OCI-LY7 (cell line): ENCODE data around the gene NALCN.

Experiments
- CTCF ChIP-seq: fragments of 200-600 bp; sonication (generic); conservative IDR thresholded peaks from 2 replicates; pipeline ENCODE4 v1.5.1; 2014; ENCODE audit warnings: mild to moderate bottlenecking, antibody characterized with exemption, low read length, moderate library complexity, mixed read lengths
- EZH2phosphoT487 ChIP-seq: fragments of 200-600 bp; sonication (generic); IDR thresholded peaks from 2 replicates; pipeline ENCODE4 v1.6.1; 2018; ENCODE audit warnings: low read depth, borderline replicate concordance, mild to moderate bottlenecking, mixed run types, antibody characterized with exemption, low read length, moderate library complexity, mixed read lengths

- TF ChIP-seq CTCF, result no peak
- no peak for TF ChIP-seq EZH2phosphoT487
Observed at GRCh38 chr13:101053301-101054093, 362.8 kb downstream of the NALCN start.
